Measurements from ENCODE around the gene HINT3. TPM values are rescaled to one million over a fixed set of nuclear protein-coding genes. Genes with fewer than 3 reads are reported as not detected.

Gene HINT3
- total and polyA plus RNA-seq, 5 donors: 13.0 to 31.0 (median 27.9) TPM

DNA sequence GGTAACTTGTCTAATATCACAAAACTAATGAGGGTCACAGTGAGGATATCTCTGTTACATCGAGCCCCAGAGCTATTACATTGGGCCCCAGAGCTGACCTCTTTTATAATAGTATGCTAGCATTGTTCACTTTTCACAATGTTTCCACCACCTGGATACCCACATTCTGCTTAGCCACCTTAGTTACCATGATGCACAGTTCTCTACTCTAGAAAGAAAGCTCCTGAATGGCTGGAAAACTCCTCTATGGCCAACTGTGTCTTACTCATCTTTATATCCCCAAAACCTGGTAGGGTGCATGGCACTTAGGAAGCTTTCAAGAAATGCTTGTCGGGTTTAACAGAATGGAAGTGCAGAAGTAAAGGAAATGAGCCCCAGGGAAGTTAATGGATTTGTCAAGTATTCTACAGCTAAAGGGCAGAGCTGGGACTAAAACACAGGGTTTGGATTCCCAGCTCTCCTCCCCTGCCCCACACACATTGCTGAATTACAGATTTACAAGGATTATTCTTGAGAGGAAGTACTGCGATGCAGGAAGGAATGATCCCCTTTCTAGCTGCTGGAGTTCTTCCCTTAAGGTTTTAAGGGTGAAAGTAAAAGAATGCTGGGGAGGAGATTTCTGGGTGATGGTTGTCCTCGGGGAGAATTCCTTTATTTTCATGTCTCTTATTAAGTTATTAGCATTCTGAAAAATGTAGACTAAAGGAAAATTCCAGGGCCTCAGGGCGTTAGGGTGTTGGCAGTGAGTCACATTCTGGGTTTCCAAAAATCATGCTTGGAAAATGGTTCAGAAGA lies 16.1 kb upstream of the HINT3 start:
- no peaks in the 10 kb centered on the region for H3K27me3 ChIP-seq (ENCODE audit: control insufficient read depth, insufficient read depth)
- intact Hi-C loops (cut with DNase I): no loop called here
- H3K9me3 ChIP-seq (ENCODE audit: control insufficient read depth, low read length): no peaks in the 10 kb centered on the region
- H3K4me3 ChIP-seq (ENCODE audit: low read length): no peak overlapping the region
- no peak for ATAC-seq
- 62% methylated on average over 5 of the region's 5 CpGs for WGBS
- no peak for DNase-seq
- no peak overlapping the region for H3K27ac ChIP-seq (ENCODE audit: low read length)
- peaks cover 2% of the 10 kb centered on the region for H3K4me1 ChIP-seq (ENCODE audit: control insufficient read depth, insufficient read depth, low read length)

DNA sequence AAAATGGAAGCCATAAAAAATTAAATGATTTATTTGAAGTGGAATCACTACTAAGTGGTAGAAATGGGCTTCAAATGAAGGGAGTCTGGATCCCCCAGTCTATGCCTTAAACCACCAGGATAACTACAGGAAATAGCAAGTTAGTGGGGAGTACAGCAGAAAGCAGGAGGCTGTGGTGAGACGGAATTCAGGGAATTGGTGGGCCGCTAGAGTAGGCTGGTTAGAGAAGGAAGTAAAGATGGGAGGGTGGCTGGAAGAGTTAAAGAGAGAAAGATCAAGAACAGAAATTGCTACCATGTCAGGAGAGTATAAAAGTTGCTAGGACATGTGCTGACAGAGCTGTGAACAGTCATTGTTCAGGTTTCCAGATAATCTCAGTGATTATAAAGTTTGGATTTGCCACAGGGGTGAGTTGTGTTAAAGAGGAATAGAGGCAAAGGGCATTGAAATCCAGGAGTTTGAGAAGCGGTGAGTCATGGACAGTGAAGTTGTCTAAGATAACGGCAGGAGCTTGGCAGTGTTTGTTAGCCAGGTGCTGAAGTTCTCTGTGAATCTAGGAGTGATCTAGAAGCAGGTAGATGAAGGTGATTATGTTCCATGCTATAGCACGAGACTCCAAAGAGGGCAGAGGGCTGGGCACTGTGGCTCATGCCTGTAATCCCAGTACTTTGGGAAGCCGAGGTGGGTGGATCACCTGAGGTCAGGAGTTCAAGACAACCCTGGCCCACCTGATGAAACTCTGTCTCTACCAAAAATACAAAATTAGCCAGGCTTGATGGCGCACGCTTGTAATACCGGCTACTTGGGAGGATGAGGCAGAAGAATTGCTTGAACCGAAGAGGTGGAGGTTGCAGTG lies 13.7 kb upstream of the HINT3 start:
- DNase-seq (no peak), ATAC-seq (no peak)
- intact Hi-C loops (cut with DNase I): no loop called here
- Histone ChIP-seq H3K9me3 (ENCODE audit: control insufficient read depth, low read length) (no peaks in the 10 kb centered on the region), H3K27ac (ENCODE audit: low read length) (no peak overlapping the region), H3K4me1 (ENCODE audit: control insufficient read depth, insufficient read depth, low read length) (peaks cover 2% of the 10 kb centered on the region), H3K27me3 (ENCODE audit: control insufficient read depth, insufficient read depth) (no peaks in the 10 kb centered on the region), H3K4me3 (ENCODE audit: low read length) (no peak overlapping the region)
- WGBS: 93% methylated on average over 10 of the region's 10 CpGs

DNA sequence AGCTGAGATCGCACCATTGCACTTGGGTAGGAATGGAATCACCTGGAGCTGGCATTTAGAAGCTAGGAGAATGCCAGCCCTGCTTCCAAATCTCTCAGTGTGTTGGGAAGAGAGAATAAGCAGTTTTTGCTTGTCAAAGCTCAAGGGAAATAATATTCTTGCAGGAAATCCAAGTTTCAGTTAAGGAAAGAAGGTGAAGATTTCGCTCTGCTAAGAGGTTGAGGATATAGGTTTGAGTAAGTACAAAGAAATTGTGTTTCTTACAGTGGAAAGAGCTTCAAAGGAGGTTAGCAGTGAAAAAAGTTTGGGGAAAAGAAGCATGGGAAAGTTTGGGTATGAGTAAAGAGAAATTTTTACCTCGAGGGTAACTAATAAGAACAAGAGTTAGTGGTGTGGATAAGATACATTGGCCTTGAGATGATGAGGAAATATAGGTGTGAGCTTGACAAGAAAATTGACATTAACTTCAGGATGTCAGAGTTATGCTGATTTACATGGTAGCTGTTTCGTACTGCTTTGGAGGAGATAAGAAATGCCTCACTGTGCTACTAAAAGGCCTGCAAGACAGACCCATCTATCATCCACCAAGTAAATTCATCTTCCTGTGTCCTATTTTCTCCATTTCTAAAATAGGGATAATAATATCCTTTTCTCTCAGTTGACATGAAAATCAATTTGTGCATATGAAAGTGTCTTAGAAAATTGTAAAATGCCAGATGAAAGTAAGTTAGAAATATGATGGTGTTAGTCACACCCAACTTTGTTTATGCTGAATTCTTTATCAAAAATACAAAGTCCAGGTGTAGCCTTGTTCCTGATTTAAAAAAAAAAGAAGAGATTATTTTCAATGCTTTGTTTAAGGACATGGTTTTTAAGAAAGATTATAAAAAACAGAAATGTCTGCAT lies 12.8 kb upstream of the HINT3 start:
- intact Hi-C loops (cut with DNase I): no loop called here
- Histone ChIP-seq H3K27ac (ENCODE audit: low read length) (no peak overlapping the region), H3K4me1 (ENCODE audit: control insufficient read depth, insufficient read depth, low read length) (peaks cover 2% of the 10 kb centered on the region), H3K27me3 (ENCODE audit: control insufficient read depth, insufficient read depth) (no peaks in the 10 kb centered on the region), H3K4me3 (ENCODE audit: low read length) (no peak overlapping the region), H3K9me3 (ENCODE audit: control insufficient read depth, low read length) (no peaks in the 10 kb centered on the region)
- 72% methylated on average over 4 of the region's 4 CpGs for WGBS
- DNase-seq (no peak), ATAC-seq (no peak)

DNA sequence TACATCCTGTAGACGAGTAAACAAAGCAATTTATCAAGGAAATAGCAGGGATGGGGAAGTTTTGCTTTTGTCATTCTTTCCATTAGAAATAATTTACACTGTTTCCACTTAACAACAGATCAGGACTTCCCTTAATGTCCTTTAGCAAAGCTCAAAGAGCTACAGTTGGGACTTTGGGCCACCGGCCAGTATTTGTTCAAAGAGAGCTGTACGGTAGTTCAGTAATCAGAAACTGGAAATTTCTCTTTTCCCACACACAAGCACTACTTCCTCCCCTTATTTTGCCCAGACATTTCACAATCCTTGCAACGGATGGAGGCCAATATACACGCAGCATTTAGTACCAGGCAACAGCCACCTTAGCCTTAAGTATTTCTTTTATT lies 12.1 kb upstream of the HINT3 start:
- H3K27ac ChIP-seq (ENCODE audit: low read length): no peak overlapping the region
- peaks cover 2% of the 10 kb centered on the region for H3K4me1 ChIP-seq (ENCODE audit: control insufficient read depth, insufficient read depth, low read length)
- intact Hi-C loops (cut with DNase I): no loop called here
- H3K9me3 ChIP-seq (ENCODE audit: control insufficient read depth, low read length): no peaks in the 10 kb centered on the region
- no peaks in the 10 kb centered on the region for H3K27me3 ChIP-seq (ENCODE audit: control insufficient read depth, insufficient read depth)
- ATAC-seq (peak; percentile 90), DNase-seq (peak; percentile 85 to 93 (median 86))
- 18% methylated on average over 5 of the region's 5 CpGs for WGBS
- no peak overlapping the region for H3K4me3 ChIP-seq (ENCODE audit: low read length)

DNA sequence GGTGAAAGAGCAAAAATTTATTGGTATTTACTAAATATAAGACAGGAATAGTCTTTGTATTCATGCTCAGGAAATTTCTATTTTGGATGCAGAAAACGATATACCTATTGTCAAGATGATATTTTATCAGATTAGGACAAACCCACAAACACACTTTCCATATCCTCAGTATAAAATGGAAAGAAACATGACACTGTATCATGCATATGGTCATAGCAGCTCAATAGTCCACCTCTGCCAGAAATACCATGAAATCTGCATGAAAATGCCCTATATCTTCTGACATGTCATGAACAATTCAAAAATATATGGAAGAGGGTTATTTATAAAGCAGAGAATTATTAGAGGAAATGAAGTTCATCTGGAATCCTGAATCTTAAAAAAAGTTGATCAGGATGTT lies 11.7 kb upstream of the HINT3 start:
- H3K4me3 ChIP-seq (ENCODE audit: low read length): no peak overlapping the region
- peaks cover 2% of the 10 kb centered on the region for H3K4me1 ChIP-seq (ENCODE audit: control insufficient read depth, insufficient read depth, low read length)
- no peaks in the 10 kb centered on the region for H3K27me3 ChIP-seq (ENCODE audit: control insufficient read depth, insufficient read depth)
- DNase-seq (no peak), ATAC-seq (no peak)
- whole genome bisulfite sequencing: 53% methylated on average over 1 of the region's 1 CpG
- no peaks in the 10 kb centered on the region for H3K9me3 ChIP-seq (ENCODE audit: control insufficient read depth, low read length)
- no peak overlapping the region for H3K27ac ChIP-seq (ENCODE audit: low read length)
- intact Hi-C loops (cut with DNase I): no loop called here

DNA sequence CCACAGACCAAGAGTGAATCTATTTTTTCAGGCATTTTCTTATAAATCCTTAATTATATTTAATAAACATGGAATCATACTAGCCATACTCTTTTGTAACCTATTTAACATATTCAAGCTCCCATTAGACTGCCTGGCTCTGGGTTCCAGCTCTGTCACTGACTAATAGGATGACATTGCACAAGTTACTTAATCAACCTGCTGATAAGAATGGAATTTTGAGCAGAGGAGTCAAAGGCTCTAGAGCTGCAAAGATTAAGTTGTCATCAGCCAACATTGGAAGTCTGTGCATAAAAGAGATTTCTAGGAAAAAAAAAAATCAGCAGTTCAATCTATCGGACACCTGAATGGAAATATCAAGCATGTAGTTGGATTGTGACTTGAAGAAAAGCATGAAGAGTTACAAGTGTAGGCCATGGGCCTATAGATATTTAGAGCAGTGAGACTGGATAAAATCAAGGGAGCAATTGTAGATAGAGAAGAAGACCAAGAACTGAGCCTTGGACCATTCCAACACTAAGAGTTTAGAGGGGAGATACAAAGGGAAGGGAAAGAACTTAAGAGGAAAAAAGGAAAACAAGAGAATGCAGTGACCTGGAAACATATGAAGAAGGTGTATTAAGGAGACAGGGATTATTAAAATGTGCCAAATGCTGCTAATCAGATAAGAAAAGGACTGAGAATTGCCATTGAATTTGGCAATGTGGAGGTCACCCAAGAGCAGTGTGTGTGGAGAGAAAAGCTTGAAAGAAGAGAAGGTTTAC lies 11.0 kb upstream of the HINT3 start:
- ATAC-seq (peak; percentile 58 to 75), DNase-seq (peak in 1 of 3 donors; percentile 25)
- intact Hi-C loops (cut with DNase I): no loop called here
- WGBS: 42% methylated on average over 1 of the region's 1 CpG
- H3K4me1 ChIP-seq (ENCODE audit: control insufficient read depth, insufficient read depth, low read length): no peaks in the 10 kb centered on the region
- no peaks in the 10 kb centered on the region for H3K27me3 ChIP-seq (ENCODE audit: control insufficient read depth, insufficient read depth)
- H3K27ac ChIP-seq (ENCODE audit: low read length): no peak overlapping the region
- H3K4me3 ChIP-seq (ENCODE audit: low read length): no peak overlapping the region
- H3K9me3 ChIP-seq (ENCODE audit: control insufficient read depth, low read length): no peaks in the 10 kb centered on the region

DNA sequence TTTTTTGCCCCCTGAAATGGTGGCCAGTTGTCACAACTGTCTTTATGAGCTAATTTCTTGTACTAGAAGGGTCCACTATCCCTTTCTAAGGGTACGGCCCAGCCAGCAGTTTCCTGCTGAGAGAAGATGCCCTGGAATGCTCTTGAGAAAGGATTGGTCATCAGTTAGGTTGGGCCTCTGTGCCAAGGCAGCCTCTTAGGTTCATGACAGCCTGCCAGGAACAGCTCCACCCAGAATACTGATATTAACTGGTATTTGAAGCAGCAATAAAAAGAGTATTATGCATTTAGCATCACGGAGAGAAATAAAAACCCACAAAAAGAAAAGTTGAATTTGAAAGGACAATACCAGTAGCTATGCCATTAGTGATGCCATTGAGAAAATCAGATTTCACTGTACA lies 9.0 kb upstream of the HINT3 start:
- Histone ChIP-seq H3K27me3 (ENCODE audit: control insufficient read depth, insufficient read depth) (no peaks in the 10 kb centered on the region), H3K9me3 (ENCODE audit: control insufficient read depth, low read length) (no peaks in the 10 kb centered on the region), H3K27ac (ENCODE audit: low read length) (no peak overlapping the region), H3K4me1 (ENCODE audit: control insufficient read depth, insufficient read depth, low read length) (no peaks in the 10 kb centered on the region), H3K4me3 (ENCODE audit: low read length) (no peak overlapping the region)
- DNase-seq (peak in 2 of 3 donors; percentile 39 to 68), ATAC-seq (peak in 1 of 2 donors; percentile 37)
- WGBS: 76% methylated on average over 2 of the region's 2 CpGs
- intact Hi-C loops (cut with DNase I): no loop called here

DNA sequence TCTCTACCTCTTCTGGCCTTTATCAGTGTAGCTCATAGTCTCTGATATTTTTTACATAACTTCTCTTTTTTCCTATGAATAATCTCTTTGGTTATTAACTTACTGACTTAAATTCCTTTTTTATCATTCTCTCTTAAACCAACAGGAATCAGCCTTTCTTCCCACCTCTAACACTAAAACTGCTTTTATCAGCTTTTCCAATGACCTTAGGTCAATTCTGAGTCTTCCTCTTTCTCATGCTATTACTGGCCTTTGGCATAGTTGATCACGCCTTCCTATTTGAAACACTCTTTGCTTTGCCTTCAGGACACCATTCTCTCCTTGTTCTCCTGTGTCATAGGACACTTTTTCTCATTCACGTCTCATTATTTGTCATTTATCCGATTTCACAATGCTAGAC lies 8.1 kb upstream of the HINT3 start:
- intact Hi-C loops (cut with DNase I): no loop called here
- Histone ChIP-seq H3K27me3 (ENCODE audit: control insufficient read depth, insufficient read depth) (no peaks in the 10 kb centered on the region), H3K4me3 (ENCODE audit: low read length) (no peak overlapping the region), H3K4me1 (ENCODE audit: control insufficient read depth, insufficient read depth, low read length) (no peaks in the 10 kb centered on the region), H3K27ac (ENCODE audit: low read length) (no peak overlapping the region), H3K9me3 (ENCODE audit: control insufficient read depth, low read length) (no peaks in the 10 kb centered on the region)
- no peak for ATAC-seq
- WGBS: 88% methylated on average over 3 of the region's 3 CpGs
- DNase-seq: no peak

DNA sequence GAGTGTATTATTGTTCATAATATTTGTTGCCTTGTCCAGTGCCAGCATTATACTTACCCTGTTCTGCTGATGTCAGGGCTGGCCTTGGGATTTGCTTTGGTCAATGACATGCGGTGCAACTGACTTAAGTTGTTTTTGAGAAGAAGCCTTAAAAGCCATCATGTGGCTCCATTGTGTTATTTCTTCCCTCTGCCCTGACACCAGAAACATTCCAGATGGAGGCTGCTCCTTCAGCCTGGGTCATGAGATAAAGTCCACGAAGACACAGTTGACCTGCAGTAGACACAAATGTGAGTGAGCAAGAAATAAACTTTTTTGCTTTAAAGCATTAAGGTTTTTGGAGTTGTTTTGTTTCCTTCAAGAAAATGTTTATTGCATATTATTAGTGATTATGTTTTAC lies 7.5 kb upstream of the HINT3 start:
- no peaks in the 10 kb centered on the region for H3K4me1 ChIP-seq (ENCODE audit: control insufficient read depth, insufficient read depth, low read length)
- no peak overlapping the region for H3K4me3 ChIP-seq (ENCODE audit: low read length)
- intact Hi-C loops (cut with DNase I): no loop called here
- DNase-seq (no peak), ATAC-seq (no peak)
- H3K27ac ChIP-seq (ENCODE audit: low read length): no peak overlapping the region
- 68% methylated on average over 2 of the region's 2 CpGs for WGBS
- no peaks in the 10 kb centered on the region for H3K27me3 ChIP-seq (ENCODE audit: control insufficient read depth, insufficient read depth)
- H3K9me3 ChIP-seq (ENCODE audit: control insufficient read depth, low read length): no peaks in the 10 kb centered on the region

DNA sequence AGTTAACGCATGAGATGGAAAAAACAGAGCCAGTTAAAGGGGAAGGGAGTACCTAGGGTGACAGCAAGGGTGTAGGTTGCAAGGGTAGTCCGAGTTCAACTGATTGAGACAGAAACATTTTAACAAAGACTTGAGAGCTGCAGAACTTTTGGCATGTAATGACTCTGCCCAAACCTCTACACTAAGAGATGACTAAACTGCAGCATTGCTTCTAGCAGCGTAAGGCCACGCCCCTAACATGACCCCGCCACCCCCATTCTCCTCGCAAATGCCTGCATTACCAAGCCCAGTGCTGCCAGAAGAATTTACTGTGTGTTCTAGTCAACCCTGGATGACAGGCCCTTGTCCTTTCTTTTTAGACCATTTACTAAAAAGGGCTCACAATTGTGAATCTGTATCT lies 6.3 kb upstream of the HINT3 start:
- intact Hi-C loops (cut with DNase I): loop anchor here in 3 of 4 donors (10.0 kb wide), 3 partner anchors 45 to 145 kb away; no protein-coding TSS in a partner anchor
- H3K4me3 ChIP-seq (ENCODE audit: low read length): no peak overlapping the region
- no peak overlapping the region for H3K27ac ChIP-seq (ENCODE audit: low read length)
- WGBS: 86% methylated on average over 6 of the region's 6 CpGs
- no peaks in the 10 kb centered on the region for H3K4me1 ChIP-seq (ENCODE audit: control insufficient read depth, insufficient read depth, low read length)
- ATAC-seq (no peak), DNase-seq (no peak)
- no peaks in the 10 kb centered on the region for H3K9me3 ChIP-seq (ENCODE audit: control insufficient read depth, low read length)
- H3K27me3 ChIP-seq (ENCODE audit: control insufficient read depth, insufficient read depth): no peaks in the 10 kb centered on the region
